DOHH2 (cell line): Measurements from ENCODE around the gene IRAK3.
"Not testable (repeated sequence)": the region's sequence is repeated elsewhere in the genome, so short reads cannot be mapped to it uniquely, and the experiment has no call there.

Experiments
- EZH2phosphoT487 ChIP-seq: fragments of 200-600 bp; sonication (generic); IDR thresholded peaks from 2 replicates; pipeline ENCODE4 v1.6.1; 2017; ENCODE audit warnings: borderline replicate concordance, mild to moderate bottlenecking, antibody characterized with exemption, low read length, moderate library complexity, mixed read lengths
- TF ChIP-seq, protein P1 (sequence below): fragments of 200-600 bp; sonication (generic); IDR thresholded peaks from one replicate; pipeline ENCODE4 v1.5.1; 2014; ENCODE audit warnings: antibody characterized with exemption, mild to moderate bottlenecking, low read depth, low read length; ENCODE audit not compliant: poor library complexity, severe bottlenecking

DNA sequence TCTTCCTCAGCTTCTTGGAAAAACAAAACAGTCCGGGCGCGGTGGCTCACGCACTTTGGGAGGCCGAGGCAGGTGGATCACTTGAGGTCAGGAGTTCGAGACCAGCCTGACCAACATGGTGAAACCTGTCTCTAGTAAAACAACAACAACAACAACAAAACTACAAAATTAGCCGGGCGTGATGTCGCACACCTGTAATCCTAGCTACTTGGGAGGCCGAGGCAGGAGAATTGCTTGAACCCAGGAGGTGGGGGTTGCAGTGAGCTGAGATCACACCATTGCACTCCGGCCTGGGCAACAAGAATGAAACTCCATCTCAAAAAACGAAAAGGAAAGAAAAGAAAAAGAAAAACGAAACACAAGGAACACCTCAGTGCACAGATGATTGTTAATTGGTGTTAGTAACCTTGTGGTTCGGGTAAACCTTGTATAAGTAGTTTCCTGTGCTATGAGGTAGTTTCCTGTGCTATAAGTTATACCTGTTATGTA, 114.3 kb downstream of the IRAK3 start:
- TF ChIP-seq, protein P1, sequence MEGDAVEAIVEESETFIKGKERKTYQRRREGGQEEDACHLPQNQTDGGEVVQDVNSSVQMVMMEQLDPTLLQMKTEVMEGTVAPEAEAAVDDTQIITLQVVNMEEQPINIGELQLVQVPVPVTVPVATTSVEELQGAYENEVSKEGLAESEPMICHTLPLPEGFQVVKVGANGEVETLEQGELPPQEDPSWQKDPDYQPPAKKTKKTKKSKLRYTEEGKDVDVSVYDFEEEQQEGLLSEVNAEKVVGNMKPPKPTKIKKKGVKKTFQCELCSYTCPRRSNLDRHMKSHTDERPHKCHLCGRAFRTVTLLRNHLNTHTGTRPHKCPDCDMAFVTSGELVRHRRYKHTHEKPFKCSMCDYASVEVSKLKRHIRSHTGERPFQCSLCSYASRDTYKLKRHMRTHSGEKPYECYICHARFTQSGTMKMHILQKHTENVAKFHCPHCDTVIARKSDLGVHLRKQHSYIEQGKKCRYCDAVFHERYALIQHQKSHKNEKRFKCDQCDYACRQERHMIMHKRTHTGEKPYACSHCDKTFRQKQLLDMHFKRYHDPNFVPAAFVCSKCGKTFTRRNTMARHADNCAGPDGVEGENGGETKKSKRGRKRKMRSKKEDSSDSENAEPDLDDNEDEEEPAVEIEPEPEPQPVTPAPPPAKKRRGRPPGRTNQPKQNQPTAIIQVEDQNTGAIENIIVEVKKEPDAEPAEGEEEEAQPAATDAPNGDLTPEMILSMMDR, result not testable (repeated sequence)
- TF ChIP-seq EZH2phosphoT487, result not testable (repeated sequence)
